ENCODE results near the gene SLC44A3.

SLC44A3 gene

DNA sequence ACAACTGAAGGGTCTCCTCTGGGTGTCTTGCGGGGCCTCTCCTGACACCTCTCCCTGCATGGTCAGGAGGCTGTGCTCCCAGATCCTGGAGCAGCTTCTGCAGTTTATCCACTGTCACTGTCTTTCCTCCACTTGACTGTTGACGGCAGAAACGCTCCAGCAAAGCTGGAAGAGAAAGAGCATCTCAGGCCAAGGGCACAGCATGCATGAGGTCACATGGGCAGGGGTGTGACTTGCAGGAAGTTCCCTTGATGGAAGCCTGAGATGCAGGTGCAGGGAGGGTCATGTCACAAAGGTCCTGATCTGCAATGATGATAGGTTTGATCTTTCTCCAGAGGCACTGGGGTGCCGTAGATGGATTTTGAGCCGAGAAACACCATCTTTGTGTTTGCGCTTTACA lies 23.3 kb downstream of the SLC44A3 start:
- DNase-seq, result no peak

DNA sequence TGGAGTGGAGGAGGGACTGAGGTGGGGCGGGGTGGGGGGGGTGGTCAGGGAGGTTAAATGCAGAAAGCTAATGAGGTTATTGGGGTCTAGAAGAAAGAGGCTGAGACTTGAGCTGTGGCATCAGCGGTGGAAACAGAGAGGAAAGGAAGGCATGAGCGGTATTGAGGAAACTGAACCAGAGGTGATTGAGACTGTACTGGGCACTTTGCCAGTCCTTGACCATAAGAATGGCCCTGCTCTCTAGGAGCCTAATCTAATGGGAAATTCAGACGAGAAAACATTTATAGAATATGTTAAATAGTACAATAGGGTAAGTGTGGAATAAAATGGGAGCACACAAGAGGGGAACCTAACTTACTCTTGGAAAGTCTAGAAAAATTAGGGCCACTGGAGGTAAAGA lies 23.7 kb downstream of the SLC44A3 start:
- DNase-seq, result no peak

DNA sequence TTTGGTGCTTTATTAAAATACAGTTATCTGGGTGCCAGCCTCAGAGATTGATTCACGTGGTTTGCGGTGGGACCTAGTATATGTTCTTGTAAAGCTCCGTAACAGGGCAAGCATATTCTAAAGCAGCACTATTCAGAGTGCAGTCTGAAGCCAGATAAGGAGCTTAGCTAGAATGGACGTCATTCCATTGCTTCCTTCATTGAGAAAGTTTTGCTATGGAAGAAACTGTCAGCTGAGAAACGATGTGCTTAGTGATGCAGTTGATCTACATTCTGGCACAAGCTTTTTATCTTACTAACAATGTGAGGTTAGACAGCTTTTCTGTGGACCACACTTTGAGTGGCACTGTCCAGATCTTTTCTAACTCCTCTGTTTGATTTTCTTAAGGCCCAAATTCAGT lies 26.2 kb downstream of the SLC44A3 start:
- DNase-seq, result no peak

DNA sequence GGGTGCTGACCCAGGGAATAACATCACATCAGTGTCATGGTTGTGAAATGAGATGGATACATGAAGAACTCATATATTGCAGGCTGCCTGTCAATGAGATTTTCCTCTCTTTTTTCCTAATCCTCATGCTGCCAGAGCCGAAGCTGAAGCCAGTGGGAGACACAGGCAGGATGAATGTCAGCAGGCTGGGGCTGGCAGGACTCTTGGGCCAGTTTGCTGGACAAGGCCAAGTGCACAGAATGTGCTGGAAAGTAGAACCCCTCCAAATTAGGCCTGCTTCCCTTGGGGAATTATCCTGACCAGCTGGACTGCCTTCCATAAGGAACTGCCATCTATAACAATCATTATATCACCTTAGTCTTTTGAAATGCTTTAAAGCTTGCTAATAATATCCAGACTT lies 31.4 kb downstream of the SLC44A3 start:
- DNase-seq, result no peak

DNA sequence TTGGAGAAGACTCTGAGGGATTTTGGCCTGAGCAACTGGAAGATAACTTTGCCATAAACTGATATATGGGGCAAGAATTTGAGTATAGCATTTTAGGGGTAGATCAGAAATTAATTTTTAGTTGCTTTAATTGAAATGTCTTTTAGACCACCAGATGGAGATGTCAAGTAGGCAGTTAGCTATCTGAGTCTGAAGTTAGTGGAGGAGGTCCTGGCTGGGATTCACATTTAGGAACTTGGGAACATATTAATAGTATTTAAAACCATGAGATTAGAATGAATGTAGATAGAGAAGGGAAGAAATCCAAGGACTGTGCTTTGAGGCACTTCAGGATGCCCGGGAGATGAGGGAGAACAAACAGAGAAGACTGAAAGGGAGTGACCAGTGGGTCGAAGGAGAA lies 32.6 kb downstream of the SLC44A3 start:
- DNase-seq, result no peak

DNA sequence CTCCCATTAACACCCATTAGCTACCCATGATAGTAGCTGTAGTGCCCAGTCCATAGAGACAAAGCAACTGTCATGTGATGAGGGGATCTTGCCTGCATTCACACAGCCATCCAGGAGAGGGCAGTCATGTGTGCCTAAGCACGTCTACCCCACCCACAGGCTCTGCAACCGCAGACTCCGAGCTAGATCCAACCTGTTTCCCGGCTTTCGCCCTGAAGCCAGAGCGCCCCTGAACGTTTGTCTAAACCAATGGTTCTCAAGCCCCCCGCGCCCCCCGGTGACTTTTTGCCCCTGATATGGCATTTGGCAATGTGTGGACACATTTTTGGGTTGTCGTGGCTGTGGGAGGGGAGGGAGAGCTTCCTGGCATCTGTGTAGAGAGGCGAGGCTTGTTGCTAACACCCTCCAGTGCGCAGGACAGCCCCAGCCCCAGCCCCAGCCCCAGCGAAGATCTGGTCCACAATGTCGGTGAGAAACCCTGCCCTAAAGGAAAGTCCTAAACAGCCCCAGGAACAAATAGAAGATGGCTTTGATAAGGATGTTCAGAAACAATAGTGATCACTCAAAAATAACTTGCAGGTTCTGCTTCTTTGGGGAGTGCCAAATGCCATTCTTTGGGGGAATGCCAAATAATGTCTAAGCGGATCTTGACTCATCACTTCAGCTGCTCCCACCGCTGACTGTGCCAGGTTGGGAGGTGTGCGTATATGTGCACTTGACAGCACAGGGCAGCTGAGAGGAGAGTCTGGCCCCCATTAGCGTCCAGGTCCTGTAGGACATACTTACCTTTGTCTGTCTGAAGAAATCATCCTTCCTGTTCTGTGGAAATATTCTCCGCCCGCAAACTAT lies 34.5 kb downstream of the SLC44A3 start:
- DNase-seq, result peak; percentile 85

DNA sequence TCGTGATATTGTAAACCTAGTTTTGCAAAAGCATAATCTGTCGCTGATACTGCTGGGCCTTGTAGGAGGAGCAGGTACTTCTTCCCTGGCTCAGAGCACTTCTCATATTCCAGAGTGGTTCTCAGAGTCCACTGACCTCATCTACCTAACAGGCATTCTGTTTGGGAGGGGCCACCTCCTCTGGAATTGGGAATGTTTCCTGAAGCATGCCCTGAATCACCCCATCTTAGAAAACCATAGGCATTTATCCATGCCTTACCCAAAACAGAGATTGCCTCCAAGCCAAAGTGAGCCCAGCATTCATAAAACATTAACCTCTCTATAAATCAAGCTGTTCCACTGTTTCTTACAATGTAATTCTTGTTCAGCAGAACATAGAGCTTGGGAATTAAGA lies 35.1 kb downstream of the SLC44A3 start:
- DNase-seq, result no peak

DNA sequence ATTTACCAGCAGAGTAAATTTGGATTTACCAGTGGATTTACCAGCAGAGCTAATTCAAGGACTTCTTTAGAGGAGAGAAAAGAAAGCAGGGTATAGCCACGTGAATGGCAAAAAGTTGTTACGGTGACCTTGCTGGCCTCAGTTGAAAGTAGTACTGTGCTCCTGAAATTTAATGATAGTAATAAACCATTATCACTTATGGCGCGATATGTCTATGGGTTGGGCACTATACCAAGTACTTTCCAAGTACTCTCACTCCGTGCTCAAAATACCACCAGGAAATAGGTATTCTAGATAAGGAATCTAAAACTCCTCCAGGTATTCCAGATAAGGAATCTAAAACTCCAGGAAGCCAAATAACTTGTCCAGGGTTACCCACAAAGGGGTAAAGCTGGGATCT lies 35.8 kb downstream of the SLC44A3 start:
- no peak for DNase-seq

DNA sequence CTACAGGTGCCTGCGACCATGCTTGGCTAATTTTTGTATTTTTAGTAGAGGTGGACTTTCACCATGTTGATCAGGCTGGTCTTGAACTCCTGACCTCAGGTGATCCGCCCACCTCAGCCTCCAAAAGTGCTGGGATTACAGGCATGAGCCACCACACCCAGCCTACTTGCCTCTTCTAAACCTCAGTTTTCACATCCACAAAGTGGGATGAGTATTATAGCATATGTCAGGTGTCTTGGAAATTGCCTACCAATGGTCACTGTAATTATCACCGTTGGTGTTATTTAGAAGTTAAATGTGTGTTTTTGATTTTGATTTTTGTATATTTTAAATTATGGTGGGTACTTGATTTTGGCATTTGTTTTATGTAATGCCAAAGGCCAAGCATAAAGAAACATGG lies 36.7 kb downstream of the SLC44A3 start:
- no peak for DNase-seq

DNA sequence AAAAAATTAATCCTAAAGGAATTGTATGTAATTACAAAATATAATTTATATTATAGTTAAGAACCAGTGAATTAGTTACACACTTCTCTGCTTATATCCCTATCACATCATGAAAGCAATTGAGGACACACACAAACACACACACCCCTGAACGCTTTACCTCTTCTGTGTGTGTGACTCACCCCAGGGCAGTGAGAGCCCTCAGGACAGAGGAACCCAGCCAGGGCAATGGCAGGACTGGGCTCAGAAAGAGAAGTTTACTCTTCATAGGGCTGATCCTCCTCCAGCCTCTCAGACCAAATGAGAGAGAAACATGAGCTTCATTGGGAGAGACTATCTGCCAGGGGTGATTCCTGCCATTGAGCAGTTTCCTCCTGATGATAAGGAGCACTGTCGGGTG lies 38.1 kb downstream of the SLC44A3 start:
- no peak for DNase-seq

DNA sequence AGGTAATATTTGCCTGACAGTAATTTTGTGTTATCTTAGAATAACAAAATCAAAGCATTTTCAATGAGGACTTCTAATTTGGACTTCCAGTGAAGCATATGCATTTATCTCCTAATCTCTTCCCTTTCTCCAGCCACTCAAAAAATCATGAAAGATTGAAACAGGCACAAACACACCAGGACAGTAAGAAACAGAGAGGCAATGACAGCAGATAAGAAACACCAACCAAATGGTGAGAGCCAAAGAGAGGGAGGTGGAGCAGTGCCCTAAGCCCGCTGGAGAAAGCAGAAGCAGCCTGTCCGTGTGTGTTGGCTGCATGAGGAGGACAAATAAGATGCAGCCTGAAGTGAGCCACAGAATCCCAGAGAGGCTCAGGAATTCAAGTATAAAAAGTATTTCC lies 39.0 kb downstream of the SLC44A3 start:
- no peak for DNase-seq

DNA sequence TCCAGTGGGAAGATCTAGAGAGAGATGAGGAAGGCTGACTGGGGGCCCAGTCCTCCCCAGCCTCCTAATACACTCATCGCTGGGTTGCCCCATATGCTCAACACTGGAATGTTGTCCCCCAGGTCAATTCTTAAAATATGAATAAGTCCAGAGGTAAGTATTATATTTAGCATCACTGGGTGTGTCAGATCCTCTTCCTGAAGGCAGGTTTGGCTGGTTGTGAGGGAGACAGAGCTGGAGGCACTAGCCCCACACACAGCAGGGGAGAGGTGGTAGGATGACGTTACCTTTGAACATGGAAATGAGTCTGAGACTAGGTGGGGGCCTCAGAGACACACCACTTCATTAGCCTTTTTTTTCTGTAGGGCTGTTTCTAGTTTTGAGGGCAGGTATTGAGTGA lies 42.6 kb downstream of the SLC44A3 start:
- no peak for DNase-seq

DNA sequence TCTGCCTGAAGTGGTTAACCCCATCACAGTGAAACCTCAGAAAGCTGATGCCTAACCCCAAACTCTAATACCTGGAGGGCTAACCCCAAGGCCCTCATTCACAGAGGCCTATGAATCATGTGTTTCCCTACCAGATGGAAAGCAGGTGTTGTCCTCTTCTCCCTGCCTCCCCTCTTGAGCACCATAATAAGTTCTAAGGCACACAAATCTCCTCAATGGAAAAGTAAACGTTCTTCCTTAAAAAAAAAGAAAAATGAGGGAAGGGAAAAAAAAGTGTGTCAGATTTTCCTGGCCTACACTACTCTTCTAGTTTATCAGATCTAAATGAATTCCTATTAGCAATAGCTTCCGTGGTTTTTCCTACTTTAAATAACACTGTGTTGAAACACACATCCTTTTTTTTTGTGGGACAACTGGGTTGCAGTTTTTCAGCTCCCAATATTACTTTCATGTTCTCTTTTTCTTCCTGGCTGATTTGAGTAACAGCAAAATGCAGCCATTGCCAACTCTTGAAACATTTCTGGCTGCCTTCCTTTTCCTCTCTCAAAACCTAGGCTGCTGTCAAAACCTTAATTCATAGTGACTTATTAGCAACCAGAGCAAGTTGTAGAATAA lies 43.2 kb downstream of the SLC44A3 start:
- no peak for DNase-seq

DNA sequence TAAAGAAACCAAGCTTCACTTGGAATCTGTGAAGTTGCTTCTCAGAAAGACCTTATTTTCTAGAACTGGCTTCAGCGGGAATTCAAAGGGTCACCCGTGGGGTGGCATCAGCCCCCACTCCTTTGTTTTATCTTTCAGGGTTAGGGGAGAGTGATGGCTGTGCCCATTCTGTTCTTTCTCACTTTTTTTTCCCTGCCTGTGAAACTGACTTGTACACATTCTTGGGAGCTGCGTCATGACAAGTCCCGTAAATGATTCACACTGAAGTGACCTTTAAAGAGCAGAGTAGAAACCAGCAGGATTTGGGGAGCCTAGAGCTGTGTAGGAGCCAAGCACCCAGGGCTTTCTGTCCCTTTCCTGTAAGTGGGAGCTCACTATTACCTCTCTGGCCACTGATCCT lies 43.8 kb downstream of the SLC44A3 start:
- DNase-seq, result no peak

DNA sequence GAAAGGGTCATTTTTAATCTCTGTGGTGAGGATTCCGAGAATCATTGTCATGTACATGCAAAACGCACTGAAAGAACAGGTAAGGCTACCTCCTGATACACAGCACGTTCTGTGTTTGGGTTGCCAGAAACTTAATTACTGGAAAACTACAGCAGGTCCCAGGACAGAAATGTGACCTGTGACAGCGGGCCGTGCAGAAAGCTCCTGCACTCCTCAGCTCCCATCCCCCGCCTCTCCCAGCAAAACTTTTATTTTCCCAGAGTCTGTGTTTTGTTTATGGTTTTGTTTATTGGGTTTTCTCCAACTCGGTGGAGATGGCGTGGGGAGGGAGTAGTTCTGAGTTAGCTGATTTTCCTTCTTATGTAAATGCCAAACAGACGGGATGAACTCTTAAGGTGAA lies 44.7 kb downstream of the SLC44A3 start:
- no peak for DNase-seq

DNA sequence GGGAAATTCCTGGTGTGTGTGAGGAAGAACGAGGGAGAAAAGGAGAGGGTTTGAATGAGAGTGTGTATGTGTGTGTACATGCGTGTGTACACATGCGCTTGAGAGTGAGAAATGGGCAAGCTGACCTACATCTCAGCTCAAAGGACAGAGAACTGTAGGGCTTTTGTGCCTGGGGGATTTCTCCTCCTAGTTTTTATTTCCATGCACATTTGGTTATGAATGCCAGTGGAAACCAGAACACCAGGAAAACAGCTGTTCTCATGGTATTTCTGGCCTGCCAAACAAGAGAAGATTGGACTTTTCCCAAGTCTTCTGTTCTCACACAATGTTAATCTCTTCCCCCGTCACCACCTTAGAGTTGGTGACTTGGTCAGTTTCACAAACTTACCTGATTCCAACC lies 45.2 kb downstream of the SLC44A3 start:
- DNase-seq, result no peak

DNA sequence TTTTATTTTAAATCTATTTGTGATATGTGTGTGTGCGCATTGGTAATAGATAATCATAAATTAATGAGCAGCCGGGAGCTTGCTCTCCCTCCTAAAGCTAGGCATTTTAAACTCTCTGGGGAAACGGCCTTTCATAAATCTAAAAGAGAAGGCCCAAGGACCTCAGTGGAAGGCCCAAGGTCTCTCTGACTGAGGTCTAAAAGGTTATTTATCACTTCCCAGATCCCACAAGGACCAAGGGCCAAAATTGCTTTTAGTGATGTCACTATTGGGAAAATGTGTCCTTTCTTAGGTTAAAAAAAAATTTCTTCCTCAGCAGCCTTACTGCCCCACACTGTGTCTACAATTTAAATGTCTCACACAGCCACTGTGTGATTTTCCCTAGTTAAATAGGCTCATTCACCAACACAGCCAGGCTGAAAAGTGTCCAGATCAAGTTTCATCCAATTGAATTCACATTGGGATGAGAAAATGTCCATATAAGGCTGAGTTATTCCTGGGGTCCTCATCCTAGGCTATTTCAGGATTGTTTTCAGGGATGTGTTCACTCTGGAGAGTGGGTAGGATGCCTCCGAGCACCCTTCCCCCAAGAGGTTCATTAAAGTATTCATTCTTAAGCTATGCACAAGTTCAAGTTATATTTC lies 46.1 kb downstream of the SLC44A3 start:
- DNase-seq, result no peak

DNA sequence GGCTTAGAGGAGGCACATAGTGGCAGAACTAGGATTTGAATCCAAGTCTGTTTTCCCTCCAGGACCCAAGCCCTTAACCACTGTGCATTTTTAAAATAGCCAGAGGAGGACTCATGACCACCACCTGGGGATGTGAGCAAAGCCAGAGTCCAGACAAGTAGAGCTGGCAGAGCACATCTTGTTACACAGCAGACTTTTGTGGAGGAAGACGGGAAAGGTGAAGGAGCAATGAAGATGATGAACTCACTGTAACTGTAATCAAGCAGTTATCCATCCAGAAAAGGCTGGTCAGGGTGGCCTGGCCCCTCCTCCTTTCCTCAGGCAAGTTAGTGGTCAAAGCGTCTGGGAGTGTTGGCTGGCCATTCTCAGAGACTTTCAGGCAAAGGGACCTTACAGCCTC lies 50.9 kb downstream of the SLC44A3 start:
- no peak for DNase-seq

DNA sequence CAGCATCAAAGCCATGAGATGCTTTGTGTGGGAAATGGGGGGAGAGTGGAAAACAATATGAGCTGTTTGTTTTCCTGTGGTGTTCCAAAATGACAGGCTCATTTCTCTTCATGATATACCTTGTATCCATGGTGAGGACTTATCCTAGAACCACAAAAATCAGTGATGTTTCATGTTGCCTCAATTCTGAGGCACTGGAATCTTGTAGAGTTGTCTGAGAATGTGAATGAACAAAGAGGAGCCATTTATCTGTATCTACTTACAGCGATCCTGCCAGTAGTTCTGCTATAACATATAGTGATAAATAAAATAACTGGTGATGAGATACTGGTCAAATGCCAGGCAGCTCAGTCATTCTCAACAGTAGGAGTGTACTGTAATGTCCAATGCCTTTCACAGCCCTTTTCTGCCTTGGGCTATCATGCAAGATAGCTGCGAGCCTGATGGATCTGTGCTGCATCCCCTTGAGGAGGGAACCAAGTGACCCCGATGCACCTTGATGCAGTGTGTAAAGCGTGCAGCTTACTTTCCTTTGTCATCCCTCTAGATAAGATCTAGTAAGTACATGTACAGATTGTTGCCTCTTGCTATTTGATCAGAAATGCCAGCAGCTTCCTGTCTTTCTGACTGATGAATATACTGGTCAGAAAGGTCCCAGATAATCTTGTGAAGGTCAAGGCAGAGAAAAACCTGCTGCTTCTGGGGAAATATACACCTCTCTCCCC lies 52.8 kb downstream of the SLC44A3 start:
- DNase-seq, result no peak

DNA sequence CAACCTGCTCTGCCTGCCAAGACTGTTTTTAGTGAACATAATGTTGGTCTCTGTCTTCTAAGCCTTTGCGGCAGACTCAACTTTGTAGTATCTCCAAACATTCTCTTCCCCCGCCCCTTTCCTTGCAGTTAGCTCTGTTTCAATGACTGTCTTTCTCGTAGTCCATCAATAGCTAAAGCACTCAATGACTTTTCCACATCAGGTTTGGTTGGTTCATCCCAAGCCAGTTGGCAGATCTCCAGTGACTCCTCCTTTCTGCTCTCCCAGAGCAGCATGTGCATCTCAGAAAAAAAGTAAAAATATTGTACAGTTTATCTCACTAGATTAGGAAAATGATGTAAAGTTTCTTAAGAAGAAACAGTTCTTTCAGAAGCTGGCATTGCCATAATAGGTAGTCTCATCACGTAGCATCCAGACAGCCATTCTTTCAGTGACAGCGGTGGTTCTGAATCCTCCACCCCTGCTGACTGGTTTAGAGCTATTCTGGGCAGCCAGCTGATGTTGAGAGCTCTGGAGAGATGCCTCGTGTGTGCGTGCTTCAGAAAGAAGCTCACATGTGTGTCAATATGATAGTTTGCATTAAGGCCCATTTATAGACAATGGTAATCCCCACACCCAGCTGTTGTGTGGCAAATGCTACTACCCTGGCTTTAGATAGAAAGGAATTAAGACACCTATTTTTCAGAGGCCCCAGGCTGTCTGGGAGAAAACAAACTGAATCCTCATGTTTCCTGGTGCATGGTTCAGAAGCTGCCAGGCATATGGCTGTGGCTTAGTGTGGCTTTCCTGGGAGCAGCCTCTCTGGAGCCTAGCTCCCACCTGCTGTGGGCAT lies 53.6 kb downstream of the SLC44A3 start:
- no peak for DNase-seq

DNA sequence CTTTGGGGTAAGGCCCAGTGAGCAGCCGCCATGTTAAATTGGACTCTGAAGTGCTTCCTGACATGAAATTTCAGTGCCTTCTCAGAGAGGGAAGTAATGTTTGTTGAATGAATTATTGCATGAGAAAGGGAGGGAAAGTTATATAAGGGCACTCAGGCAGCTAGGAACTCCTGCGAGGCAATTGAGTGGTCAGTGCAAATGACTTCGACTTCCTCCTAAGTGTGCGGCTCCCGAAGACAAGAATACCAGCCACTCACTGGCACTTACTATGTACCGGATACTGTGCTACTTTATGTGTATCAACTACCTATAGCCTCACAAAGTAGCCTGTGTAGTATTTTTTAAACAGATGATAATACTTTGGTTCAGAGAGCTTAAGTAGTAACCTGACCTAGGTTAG lies 54.3 kb downstream of the SLC44A3 start:
- no peak for DNase-seq

DNA sequence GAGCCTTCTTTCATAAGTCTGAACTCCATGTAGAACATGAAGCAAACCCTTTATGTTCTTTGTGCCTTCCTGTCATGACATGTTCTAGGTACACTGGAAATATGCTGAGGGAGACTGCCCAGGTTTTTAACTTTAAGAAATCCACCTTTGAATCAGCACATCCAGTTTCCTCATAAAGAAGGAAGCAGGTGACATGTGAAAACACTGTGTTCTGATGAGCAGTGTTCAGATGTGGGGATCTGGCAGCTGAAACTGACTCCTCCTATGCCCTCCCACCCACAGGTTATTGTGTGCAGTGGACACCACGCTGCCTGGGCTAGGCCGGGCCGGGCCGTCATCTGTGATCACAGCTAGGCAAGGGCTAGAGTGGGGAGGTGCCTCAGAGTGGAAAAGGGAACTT lies 55.6 kb downstream of the SLC44A3 start:
- no peak for DNase-seq

DNA sequence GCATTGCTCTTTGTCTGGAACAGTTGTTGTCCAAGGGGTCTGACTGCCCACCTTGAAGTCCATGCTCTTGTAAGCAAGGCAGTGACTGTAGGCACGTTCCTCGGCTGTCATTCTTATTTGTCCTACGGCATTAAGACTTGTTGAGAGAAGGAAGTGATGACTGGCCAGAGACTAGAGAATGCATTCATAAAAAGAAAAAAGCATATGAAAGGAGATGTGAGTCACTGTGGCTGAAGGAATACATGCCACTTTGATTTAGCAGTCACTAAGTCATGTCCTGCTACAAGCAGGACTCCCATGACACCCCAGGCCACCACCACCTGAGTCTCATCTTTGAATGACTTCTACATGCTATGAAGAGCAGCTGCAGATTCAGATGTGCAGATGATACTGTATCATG lies 56.2 kb downstream of the SLC44A3 start:
- DNase-seq, result no peak
